ENCODE results near the gene CORO2B. TPM values are rescaled to one million over a fixed set of nuclear protein-coding genes. Genes with fewer than 3 reads are reported as not detected.

CORO2B gene
- total RNA-seq, 1 donor from 2014 or later, result 3.9 TPM

DNA sequence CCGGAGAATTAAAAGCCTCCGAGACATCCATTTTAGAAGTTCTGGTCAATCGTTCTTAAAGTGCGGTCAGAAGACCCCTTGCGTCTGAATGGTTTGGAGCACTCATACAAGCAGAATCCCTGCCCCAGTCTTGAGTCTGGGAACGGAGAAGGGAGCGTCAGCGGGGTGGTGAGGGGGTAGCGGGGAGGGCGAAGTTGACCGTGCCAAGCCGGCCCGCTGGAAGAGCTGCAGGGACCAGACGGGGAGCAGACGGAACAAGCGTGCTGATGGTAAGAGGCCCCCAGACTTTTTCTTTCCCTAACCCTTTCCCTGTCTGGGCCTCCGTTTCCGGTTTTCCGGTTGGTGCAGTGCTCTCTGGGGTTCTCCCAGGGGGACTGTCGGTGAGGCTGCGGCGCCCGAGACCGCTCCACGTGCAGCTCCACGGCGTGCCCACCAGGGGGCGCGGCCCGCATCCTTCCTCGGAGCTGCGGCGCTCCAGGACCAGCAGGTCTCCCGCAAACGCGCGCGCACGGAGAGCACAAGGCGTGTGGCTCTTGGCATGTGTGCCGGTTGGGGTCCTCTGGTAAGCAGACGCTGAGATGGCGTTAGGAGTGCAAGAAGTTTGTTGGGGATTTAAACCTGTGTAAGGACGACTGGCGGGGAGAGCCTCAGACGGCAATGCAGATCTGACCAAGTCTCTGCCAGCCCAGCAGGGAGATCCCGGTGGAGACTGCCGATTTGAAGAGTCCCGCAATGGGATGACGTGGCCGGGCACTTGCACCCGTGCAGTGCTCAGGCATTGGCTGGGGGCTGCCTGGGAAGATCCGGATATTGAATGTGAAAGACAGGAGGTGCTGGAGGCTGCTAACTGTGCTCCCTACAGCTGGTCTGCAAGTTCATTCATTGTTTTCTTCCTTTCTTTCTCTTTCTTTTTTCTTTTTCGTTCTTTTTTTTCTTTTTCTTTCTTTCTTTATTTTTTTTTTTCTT is 19.2 kb upstream of the CORO2B start:
- DNase-seq (ENCODE audit: extremely low spot score, unreplicated experiment), result peak; percentile 92
- H3K36me3 Mint-ChIP-seq, result no peaks in the 10 kb centered on the region
- H3K27ac Mint-ChIP-seq, result peak overlapping the region; percentile 40
- peak overlapping the region; percentile 95 for H3K4me3 Mint-ChIP-seq
- no peaks in the 10 kb centered on the region for H3K9me3 Mint-ChIP-seq
- peaks cover 49% of the 10 kb centered on the region for H3K27me3 Mint-ChIP-seq
- H3K4me1 Mint-ChIP-seq (ENCODE audit: unreplicated experiment), result peaks cover 20% of the 10 kb centered on the region
- TF ChIP-seq, protein P1, sequence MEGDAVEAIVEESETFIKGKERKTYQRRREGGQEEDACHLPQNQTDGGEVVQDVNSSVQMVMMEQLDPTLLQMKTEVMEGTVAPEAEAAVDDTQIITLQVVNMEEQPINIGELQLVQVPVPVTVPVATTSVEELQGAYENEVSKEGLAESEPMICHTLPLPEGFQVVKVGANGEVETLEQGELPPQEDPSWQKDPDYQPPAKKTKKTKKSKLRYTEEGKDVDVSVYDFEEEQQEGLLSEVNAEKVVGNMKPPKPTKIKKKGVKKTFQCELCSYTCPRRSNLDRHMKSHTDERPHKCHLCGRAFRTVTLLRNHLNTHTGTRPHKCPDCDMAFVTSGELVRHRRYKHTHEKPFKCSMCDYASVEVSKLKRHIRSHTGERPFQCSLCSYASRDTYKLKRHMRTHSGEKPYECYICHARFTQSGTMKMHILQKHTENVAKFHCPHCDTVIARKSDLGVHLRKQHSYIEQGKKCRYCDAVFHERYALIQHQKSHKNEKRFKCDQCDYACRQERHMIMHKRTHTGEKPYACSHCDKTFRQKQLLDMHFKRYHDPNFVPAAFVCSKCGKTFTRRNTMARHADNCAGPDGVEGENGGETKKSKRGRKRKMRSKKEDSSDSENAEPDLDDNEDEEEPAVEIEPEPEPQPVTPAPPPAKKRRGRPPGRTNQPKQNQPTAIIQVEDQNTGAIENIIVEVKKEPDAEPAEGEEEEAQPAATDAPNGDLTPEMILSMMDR (conservative IDR thresholded peaks at IDR 0.05), result peak; percentile 99

DNA sequence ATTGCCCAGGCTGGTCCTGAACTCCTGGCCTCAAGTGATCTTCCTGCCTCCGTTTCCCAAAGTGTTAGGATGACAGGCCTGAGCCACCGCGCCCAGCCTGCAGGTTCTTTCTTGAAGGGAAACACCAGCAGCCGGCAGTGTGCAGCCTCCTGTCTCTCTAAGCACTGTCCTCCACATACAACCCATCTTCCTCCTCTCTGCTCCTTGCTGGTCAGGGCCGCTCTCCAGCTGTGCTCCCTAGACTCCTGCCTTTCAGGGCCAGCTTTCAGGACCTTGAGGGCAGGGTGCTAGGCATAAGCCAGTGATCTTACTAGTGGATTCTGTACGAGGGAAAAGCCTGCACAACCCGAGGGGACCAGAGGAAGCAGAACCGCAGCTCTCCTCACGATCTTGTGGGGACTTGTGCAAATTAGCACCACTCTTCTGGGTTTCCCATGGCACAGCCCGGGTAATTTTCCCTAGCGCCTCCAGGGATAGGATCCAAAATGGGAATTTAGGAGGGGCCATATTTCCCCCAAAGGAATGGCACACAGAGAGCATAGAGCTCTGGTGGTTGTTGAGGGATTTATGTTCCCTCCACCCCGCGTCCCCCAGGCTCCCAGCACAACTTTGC is 18.2 kb upstream of the CORO2B start:
- H3K4me1 Mint-ChIP-seq (ENCODE audit: unreplicated experiment), result peaks cover 20% of the 10 kb centered on the region
- peak overlapping the region; percentile 95 for H3K4me3 Mint-ChIP-seq
- no peak overlapping the region for H3K27ac Mint-ChIP-seq

DNA sequence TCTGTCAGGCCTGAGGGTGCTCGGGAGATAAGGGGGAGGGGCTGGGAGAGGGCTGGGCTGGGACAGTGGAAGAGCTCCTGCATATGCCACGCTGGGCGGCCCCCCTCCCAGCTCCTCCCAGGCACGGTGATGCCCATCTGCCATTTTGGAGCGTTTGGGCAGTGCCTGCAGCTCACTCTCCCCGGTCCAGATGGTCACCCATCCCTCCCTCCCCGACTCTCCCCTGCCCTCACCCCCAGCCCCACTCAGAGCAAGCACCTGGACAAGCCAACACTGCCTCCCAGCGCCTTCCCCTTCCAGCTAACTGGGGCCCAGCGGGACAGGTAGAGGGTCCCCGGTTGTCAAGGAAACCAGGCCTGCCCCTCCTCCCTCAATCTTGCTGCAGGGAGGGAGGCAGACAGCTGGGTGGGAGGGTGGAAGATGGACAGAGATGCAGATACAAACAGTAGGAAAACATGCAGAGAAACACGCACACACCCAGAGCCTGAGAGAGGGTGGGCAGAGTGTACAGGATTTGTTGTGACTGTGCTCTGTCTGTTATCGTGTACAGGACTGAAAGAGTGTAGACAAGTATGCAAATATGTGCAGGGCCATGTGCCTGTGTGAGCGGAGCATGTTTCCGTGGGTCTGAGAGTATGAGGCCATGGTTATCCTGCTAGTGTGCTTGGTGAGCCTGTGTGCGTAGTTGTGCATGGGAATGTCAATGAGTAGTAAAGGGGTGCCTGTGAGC is 17.5 kb upstream of the CORO2B start:
- no peak overlapping the region for H3K4me3 Mint-ChIP-seq
- H3K36me3 Mint-ChIP-seq, result no peaks in the 10 kb centered on the region
- H3K27ac Mint-ChIP-seq, result no peak overlapping the region
- no peaks in the 10 kb centered on the region for H3K9me3 Mint-ChIP-seq
- no peak for DNase-seq (ENCODE audit: extremely low spot score, unreplicated experiment)
- H3K27me3 Mint-ChIP-seq, result peaks cover 41% of the 10 kb centered on the region
- TF ChIP-seq, protein P1 (conservative IDR thresholded peaks at IDR 0.05), result no peak
- H3K4me1 Mint-ChIP-seq (ENCODE audit: unreplicated experiment), result peaks cover 20% of the 10 kb centered on the region

More for the DNA sequence above, 18.2 kb upstream of the CORO2B start:
- Mint-ChIP-seq H3K36me3 (no peaks in the 10 kb centered on the region), H3K27me3 (peaks cover 45% of the 10 kb centered on the region), H3K9me3 (no peaks in the 10 kb centered on the region)
- no peak for DNase-seq (ENCODE audit: extremely low spot score, unreplicated experiment)
- TF ChIP-seq, protein P1 (conservative IDR thresholded peaks at IDR 0.05), result no peak

DNA sequence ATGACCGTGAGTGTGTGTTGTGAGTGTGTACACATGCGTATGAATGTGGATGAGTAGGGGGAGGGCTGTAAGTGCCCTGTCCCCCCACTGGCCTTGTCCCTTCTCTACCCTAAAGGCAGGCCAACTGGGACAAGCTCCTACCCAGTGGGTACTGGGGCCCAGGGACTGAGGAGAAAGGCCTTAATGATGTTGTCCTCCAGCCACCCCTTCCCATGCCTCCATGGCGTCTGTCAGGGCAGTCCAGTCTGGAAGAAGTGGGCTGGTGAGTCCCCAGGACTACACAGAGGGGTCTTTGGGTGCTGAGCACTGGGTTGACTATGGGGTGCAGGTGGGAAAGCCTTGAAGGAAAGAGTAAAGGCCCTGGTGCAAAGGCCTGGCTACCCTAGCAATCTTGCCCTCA is 16.9 kb upstream of the CORO2B start:
- TF ChIP-seq, protein P1 (conservative IDR thresholded peaks at IDR 0.05), result no peak
- no peak overlapping the region for H3K27ac Mint-ChIP-seq
- no peak for DNase-seq (ENCODE audit: extremely low spot score, unreplicated experiment)
- no peaks in the 10 kb centered on the region for H3K9me3 Mint-ChIP-seq
- H3K4me3 Mint-ChIP-seq, result no peak overlapping the region
- peaks cover 20% of the 10 kb centered on the region for H3K4me1 Mint-ChIP-seq (ENCODE audit: unreplicated experiment)
- peaks cover 40% of the 10 kb centered on the region for H3K27me3 Mint-ChIP-seq
- no peaks in the 10 kb centered on the region for H3K36me3 Mint-ChIP-seq

DNA sequence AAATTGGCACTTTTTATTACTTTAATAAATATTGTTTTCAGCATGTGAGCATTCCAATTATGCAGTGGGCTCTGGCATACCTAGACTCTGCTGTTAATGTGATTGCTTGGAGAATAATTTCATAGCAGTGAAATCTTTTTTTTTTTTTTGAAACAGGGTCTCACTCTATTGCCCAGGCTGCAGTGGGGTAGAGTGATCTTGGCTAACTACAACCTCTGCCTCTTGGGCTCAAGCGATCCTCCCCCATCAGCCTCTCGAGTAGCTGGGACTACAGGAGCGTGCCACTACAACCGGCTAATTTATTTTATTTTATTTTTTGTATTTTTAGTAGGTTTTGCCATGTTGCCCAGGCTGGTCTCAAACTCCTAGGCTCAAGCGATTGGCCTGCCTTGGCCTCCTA is 14.6 kb upstream of the CORO2B start:
- Mint-ChIP-seq H3K27me3 (peaks cover 29% of the 10 kb centered on the region), H3K27ac (no peak overlapping the region), H3K9me3 (no peaks in the 10 kb centered on the region), H3K4me1 (ENCODE audit: unreplicated experiment) (peaks cover 11% of the 10 kb centered on the region), H3K36me3 (no peaks in the 10 kb centered on the region), H3K4me3 (no peak overlapping the region)
- no peak for DNase-seq (ENCODE audit: extremely low spot score, unreplicated experiment)
- TF ChIP-seq, protein P1 (conservative IDR thresholded peaks at IDR 0.05), result no peak

Data from type B pancreatic cell (in vitro differentiated cells).